HCT116 (cell line): ENCODE measurements around the gene ITPR2. TPM values are rescaled to one million over a fixed set of nuclear protein-coding genes. Genes with fewer than 3 reads are reported as not detected.

Source experiments
- ATAC-seq: fragments of 200-7000 bp; cut with Tn5 transposase; 2 replicates; pipeline ENCODE4 v1.9.1; 2020; ENCODE audit warnings: mild to moderate bottlenecking, moderate library complexity
- BruUV-seq: library from RNA; stranded (reverse); fragments of 400-500 nt; replicated peaks from 2 replicates; lab custom pipeline; 2021; lab: Mats Ljungman, UMichigan
- CTCF ChIA-PET: fragments of 300-600 bp; sonication (Branson Sonifier 250); formaldehyde crosslinking; loops from one replicate; lab custom pipeline; 2021; ENCODE audit warnings: antibody characterized with exemption; lab: Charles Lee
- POLR2A ChIA-PET: fragments of 300-600, 350-600 bp; sonication (Branson Sonifier 250); formaldehyde crosslinking; loops from one replicate; lab custom pipeline; 2021; ENCODE audit warnings: antibody characterized with exemption; lab: Charles Lee
- RAD21 ChIA-PET, 2 experiments: fragments of 300-600 bp; sonication (Branson Sonifier 250); formaldehyde crosslinking; loops; one replicate each; lab custom pipeline; 2023; ENCODE audit warnings: low total read pairs in 2 of 2; ENCODE audit not compliant: uncharacterized antibody in 2 of 2, unreplicated experiment in 2 of 2, low non-redundant PET in 1 of 2; lab: Charles Lee
- DNase-seq: peaks from one replicate; pipeline ENCODE4 v3.0.0-alpha.2; 2010; ENCODE audit warnings: low read depth, low spot score
- H2AFZ ChIP-seq: fragments of 200-600 bp; shearing (Covaris generic), sonication (generic); 2 replicates; pipeline ENCODE4 v1.6.1; 2017; ENCODE audit warnings: low read depth, mixed run types, mixed read lengths, antibody characterized with exemption, low read length; ENCODE audit not compliant: poor library complexity, severe bottlenecking
- H3K27ac ChIP-seq: 2 replicates; pipeline ENCODE4 v1.5.1; 2012; ENCODE audit warnings: low read depth, low read length
- H3K27me3 ChIP-seq: fragments of 200-600 bp; sonication (generic); 2 replicates; pipeline ENCODE4 v1.6.1; 2016; ENCODE audit warnings: mixed run types, low read length, mixed read lengths; ENCODE audit not compliant: insufficient read depth
- H3K36me3 ChIP-seq, 2 experiments: fragments of 200-500 bp in 1 of 2; fragments of 200-600 bp in 1 of 2; sonication (Bioruptor generic) in 1 of 2; sonication (generic) in 1 of 2; 2 replicates each; pipeline versions ENCODE4 v1.5.1 to v1.6.1; 2014 to 2016; ENCODE audit warnings: low read length in 2 of 2, inconsistent platforms in 1 of 2, mixed read lengths in 1 of 2, mixed run types in 1 of 2; ENCODE audit not compliant: insufficient read depth in 2 of 2, control insufficient read depth in 1 of 2
- H3K4me1 ChIP-seq, 2 experiments: fragments of 200-600 bp in 1 of 2; sonication (generic) in 1 of 2; 2 replicates each; pipeline versions ENCODE4 v1.5.1 to v1.6.1; 2012 to 2017; ENCODE audit warnings: low read length in 2 of 2, inconsistent platforms in 1 of 2, mild to moderate bottlenecking in 1 of 2, mixed read lengths in 1 of 2, mixed run types in 1 of 2, moderate library complexity in 1 of 2; ENCODE audit not compliant: insufficient read depth in 2 of 2, control insufficient read depth in 1 of 2
- H3K4me2 ChIP-seq: fragments of 200-600 bp; sonication (generic); 2 replicates; pipeline ENCODE4 v1.6.1; 2017; ENCODE audit warnings: mixed run types, low read length, mixed read lengths
- H3K4me3 ChIP-seq, 2 experiments: fragments of 200-600 bp in 1 of 2; sonication (generic) in 1 of 2; replicated peaks in 1 of 2; 2 replicates each; pipeline ENCODE4 v1.5.1; 2011 to 2016; ENCODE audit warnings: low read length in 2 of 2, control low read depth in 1 of 2, low read depth in 1 of 2, mild to moderate bottlenecking in 1 of 2, mixed read lengths in 1 of 2, mixed run types in 1 of 2
- H3K79me2 ChIP-seq: fragments of 200-600 bp; sonication (generic); 2 replicates; pipeline ENCODE4 v1.6.1; 2017; ENCODE audit warnings: mild to moderate bottlenecking, mixed run types, low read length, moderate library complexity, mixed read lengths; ENCODE audit not compliant: insufficient read depth
- H3K9ac ChIP-seq: fragments of 200-600 bp; sonication (generic); 2 replicates; pipeline ENCODE4 v1.6.1; 2016; ENCODE audit warnings: low read length, mixed read lengths
- H3K9me2 ChIP-seq: fragments of 200-600 bp; sonication (generic), shearing (Covaris generic); 2 replicates; pipeline ENCODE4 v1.6.1; 2017; ENCODE audit warnings: mixed run types, mild to moderate bottlenecking, moderate library complexity; ENCODE audit not compliant: insufficient read depth
- H3K9me3 ChIP-seq, 2 experiments: fragments of 200-500 bp in 1 of 2; fragments of 200-600 bp in 1 of 2; sonication (Bioruptor generic) in 1 of 2; sonication (generic) in 1 of 2; 2 replicates each; pipeline ENCODE4 v1.6.1; 2014 to 2017; ENCODE audit warnings: low read length in 2 of 2, mixed read lengths in 2 of 2, inconsistent platforms in 1 of 2, low read depth in 1 of 2, mild to moderate bottlenecking in 1 of 2, mixed run types in 1 of 2, moderate library complexity in 1 of 2; ENCODE audit not compliant: control insufficient read depth in 1 of 2, insufficient read depth in 1 of 2
- H4K20me1 ChIP-seq: fragments of 200-600 bp; sonication (generic), shearing (Covaris generic); 2 replicates; pipeline ENCODE4 v1.6.1; 2017; ENCODE audit warnings: mixed run types, mild to moderate bottlenecking, moderate library complexity; ENCODE audit not compliant: insufficient read depth
- CEBPB ChIP-seq: IDR thresholded peaks from 2 replicates; pipeline ENCODE4 v1.6.1; 2012; ENCODE audit warnings: low read depth
- EGR1 ChIP-seq: IDR thresholded peaks from 2 replicates; pipeline ENCODE4 v1.6.1; 2012; ENCODE audit warnings: low read depth
- EZH2 ChIP-seq: fragments of 200-600 bp; sonication (generic); IDR thresholded peaks from 2 replicates; pipeline ENCODE4 v1.6.1; 2017; ENCODE audit warnings: antibody characterized with exemption, mixed run types
- EZH2phosphoT487 ChIP-seq: fragments of 200-600 bp; IDR thresholded peaks from 2 replicates; pipeline ENCODE4 v1.6.1; 2018; ENCODE audit warnings: antibody characterized with exemption, borderline replicate concordance
- FOSL1 ChIP-seq: IDR thresholded peaks from 2 replicates; pipeline ENCODE4 v1.6.1; 2012; ENCODE audit warnings: low read depth
- POLR2A ChIP-seq: IDR thresholded peaks from 2 replicates; pipeline ENCODE4 v1.7.0; 2011; ENCODE audit warnings: borderline replicate concordance; ENCODE audit not compliant: insufficient read depth, insufficient read length; ENCODE audit errors: extremely low read depth
- POLR2AphosphoS5 ChIP-seq: IDR thresholded peaks from 2 replicates; pipeline ENCODE4 v1.6.1; 2011; ENCODE audit warnings: mild to moderate bottlenecking, low read depth, low read length, moderate library complexity
- RAD21 ChIP-seq: IDR thresholded peaks from 2 replicates; pipeline ENCODE4 v1.6.1; 2012; ENCODE audit warnings: low read depth, mild to moderate bottlenecking
- SIN3A ChIP-seq: IDR thresholded peaks from 2 replicates; pipeline ENCODE4 v1.6.1; 2012; ENCODE audit warnings: low read depth
- ZFX ChIP-seq: fragments of 450-650 bp; IDR thresholded peaks from 2 replicates; pipeline ENCODE4 v1.6.1; 2017
- intact Hi-C: fragments of 100-400 bp; cut with micrococcal nuclease; formaldehyde crosslinking; loops from 2 replicates; pipeline ENCODE4 v1.10.0; 2022
- total RNA-seq: library from RNA; stranded (reverse); gene quantifications from one replicate; pipeline ENCODE4 v1.2.1, GENCODE V29; 2021; ENCODE audit not compliant: unreplicated experiment
- TF ChIP-seq, protein P1 (sequence below): IDR thresholded peaks from 2 replicates; pipeline ENCODE4 v1.6.1; 2011; ENCODE audit warnings: mild to moderate bottlenecking, low read length, moderate library complexity; ENCODE audit not compliant: insufficient replicate concordance; ENCODE audit errors: extremely low read depth
- TF ChIP-seq, protein P2 (sequence below), 3 experiments: fragments of 200-600 bp in 1 of 3; sonication (generic) in 1 of 3; IDR thresholded peaks in 2 of 3; conservative IDR thresholded peaks in 1 of 3; 2 replicates each; pipeline ENCODE4 v1.5.1; 2012 to 2017; ENCODE audit warnings: low read depth in 2 of 3, low read length in 2 of 3, antibody characterized with exemption in 1 of 3, borderline replicate concordance in 1 of 3, control low read depth in 1 of 3, mild to moderate bottlenecking in 1 of 3, mixed read lengths in 1 of 3, mixed run types in 1 of 3, moderate library complexity in 1 of 3; ENCODE audit not compliant: insufficient read depth in 1 of 3
- TF ChIP-seq, protein P3 (sequence below): IDR thresholded peaks from 2 replicates; pipeline ENCODE4 v1.6.1; 2012

Gene ITPR2
- total RNA-seq, 1 experiment from 2014 or later, result 6.5 TPM

DNA sequence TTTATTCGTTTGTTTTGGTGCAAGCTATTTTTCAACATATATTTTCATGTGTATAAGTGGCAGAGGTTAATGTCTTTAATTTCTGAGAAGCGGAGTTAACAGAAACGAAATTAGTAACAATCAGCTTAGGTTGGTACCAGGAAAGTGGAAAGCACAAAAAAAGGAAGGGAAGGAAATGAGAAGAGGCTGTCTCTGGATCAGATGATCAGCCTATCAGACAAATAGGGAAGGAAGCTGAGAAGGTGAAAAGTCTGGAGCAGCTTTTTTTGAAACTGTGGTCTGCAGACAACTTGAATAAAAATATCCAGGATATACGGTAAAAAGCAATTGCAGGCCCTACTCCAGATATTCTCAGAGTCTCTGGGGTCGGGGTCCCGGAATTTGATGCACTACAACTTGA is 372.6 kb downstream of the ITPR2 start:
- RAD21 ChIA-PET, result no interaction called here
- no peak overlapping the region for H3K9ac ChIP-seq
- CTCF ChIA-PET, result interaction anchor here (1.1 kb wide), 1 partner anchor 241 kb away, joined by 3 read pairs; no protein-coding TSS in a partner anchor
- DNase-seq, result no peak
- peaks cover 0 to 6% of the 10 kb centered on the region in 2 experiments; a peak in 1 of 4 replicates for H3K4me1 ChIP-seq
- H3K27ac ChIP-seq, result no peak overlapping the region
- ATAC-seq, result no peak
- no peaks in the 10 kb centered on the region for H4K20me1 ChIP-seq
- H3K4me2 ChIP-seq, result no peak overlapping the region
- H3K9me3 ChIP-seq, result no peaks in the 10 kb centered on the region
- no peaks in the 10 kb centered on the region for H3K9me2 ChIP-seq
- intact Hi-C loops, result no loop called here
- TF ChIP-seq CEBPB (no peak), RAD21 (no peak), EZH2 (no peak), SIN3A (no peak), EGR1 (no peak), POLR2AphosphoS5 (no peak), EZH2phosphoT487 (no peak), FOSL1 (no peak), POLR2A (no peak)
- TF ChIP-seq, all 23 proteins: peak for 0
- H3K4me3 ChIP-seq, result no peak overlapping the region
- BruUV-seq, result no TSS peak
- POLR2A ChIA-PET, result no interaction called here
- no peaks in the 10 kb centered on the region for H3K36me3 ChIP-seq
- no peaks in the 10 kb centered on the region for H3K79me2 ChIP-seq
- H2AFZ ChIP-seq, result no peak overlapping the region
- H3K27me3 ChIP-seq, result no peaks in the 10 kb centered on the region

- BruUV-seq, result no TSS peak
- POLR2A ChIA-PET, result no interaction called here
- Histone ChIP-seq H3K9ac (no peak overlapping the region), H4K20me1 (no peaks in the 10 kb centered on the region), H3K27me3 (no peaks in the 10 kb centered on the region), H3K4me2 (no peak overlapping the region), H3K9me3 (no peaks in the 10 kb centered on the region), H3K4me1 (peaks cover 0 to 6% of the 10 kb centered on the region in 2 experiments; a peak in 1 of 4 replicates), H2AFZ (no peak overlapping the region), H3K27ac (no peak overlapping the region), H3K79me2 (no peaks in the 10 kb centered on the region), H3K36me3 (no peaks in the 10 kb centered on the region), H3K4me3 (no peak overlapping the region), H3K9me2 (no peaks in the 10 kb centered on the region)
- TF ChIP-seq FOSL1 (no peak), EZH2phosphoT487 (no peak), RAD21 (no peak), ZFX (no peak), CEBPB (no peak)
- TF ChIP-seq, protein P1, sequence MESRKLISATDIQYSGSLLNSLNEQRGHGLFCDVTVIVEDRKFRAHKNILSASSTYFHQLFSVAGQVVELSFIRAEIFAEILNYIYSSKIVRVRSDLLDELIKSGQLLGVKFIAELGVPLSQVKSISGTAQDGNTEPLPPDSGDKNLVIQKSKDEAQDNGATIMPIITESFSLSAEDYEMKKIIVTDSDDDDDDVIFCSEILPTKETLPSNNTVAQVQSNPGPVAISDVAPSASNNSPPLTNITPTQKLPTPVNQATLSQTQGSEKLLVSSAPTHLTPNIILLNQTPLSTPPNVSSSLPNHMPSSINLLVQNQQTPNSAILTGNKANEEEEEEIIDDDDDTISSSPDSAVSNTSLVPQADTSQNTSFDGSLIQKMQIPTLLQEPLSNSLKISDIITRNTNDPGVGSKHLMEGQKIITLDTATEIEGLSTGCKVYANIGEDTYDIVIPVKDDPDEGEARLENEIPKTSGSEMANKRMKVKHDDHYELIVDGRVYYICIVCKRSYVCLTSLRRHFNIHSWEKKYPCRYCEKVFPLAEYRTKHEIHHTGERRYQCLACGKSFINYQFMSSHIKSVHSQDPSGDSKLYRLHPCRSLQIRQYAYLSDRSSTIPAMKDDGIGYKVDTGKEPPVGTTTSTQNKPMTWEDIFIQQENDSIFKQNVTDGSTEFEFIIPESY, result no peak
- TF ChIP-seq, protein P2, sequence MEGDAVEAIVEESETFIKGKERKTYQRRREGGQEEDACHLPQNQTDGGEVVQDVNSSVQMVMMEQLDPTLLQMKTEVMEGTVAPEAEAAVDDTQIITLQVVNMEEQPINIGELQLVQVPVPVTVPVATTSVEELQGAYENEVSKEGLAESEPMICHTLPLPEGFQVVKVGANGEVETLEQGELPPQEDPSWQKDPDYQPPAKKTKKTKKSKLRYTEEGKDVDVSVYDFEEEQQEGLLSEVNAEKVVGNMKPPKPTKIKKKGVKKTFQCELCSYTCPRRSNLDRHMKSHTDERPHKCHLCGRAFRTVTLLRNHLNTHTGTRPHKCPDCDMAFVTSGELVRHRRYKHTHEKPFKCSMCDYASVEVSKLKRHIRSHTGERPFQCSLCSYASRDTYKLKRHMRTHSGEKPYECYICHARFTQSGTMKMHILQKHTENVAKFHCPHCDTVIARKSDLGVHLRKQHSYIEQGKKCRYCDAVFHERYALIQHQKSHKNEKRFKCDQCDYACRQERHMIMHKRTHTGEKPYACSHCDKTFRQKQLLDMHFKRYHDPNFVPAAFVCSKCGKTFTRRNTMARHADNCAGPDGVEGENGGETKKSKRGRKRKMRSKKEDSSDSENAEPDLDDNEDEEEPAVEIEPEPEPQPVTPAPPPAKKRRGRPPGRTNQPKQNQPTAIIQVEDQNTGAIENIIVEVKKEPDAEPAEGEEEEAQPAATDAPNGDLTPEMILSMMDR (IDR thresholded peaks at IDR 0.05 in 2 of 3, conservative IDR thresholded peaks at IDR 0.05 in 1 of 3; ENCODE audit: borderline replicate concordance in 1 of 3, insufficient read depth in 1 of 3, low read depth in 2 of 3, low read length in 2 of 3), result no peak
- TF ChIP-seq, protein P3, sequence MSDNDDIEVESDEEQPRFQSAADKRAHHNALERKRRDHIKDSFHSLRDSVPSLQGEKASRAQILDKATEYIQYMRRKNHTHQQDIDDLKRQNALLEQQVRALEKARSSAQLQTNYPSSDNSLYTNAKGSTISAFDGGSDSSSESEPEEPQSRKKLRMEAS, result no peak
- RAD21 ChIA-PET, result no interaction called here
- intact Hi-C loops, result no loop called here
- CTCF ChIA-PET, result no interaction called here
- DNase-seq (no peak), ATAC-seq (no peak)
Measured at GRCh38 chr12:26455936-26456574, 376.9 kb downstream of the ITPR2 start.
